ENCODE results near the gene INPP1.
A peak's percentile ranks its signal among the peaks of the same experiment; 100 is the strongest.

INPP1 gene

GRCh38 chr2:190387422-190387821 is 44.0 kb downstream of the INPP1 start:
- no CpG with 5 or more reads among the region's 3 CpGs for WGBS (ENCODE audit: insufficient coverage)
- Histone ChIP-seq H3K27me3 (replicated peaks in 2 of 5; ENCODE audit: control insufficient read depth in 4 of 5, insufficient read depth in 5 of 5, low read length in 4 of 5) (no peaks in the 10 kb centered on the region), H3K36me3 (ENCODE audit: control insufficient read depth in 4 of 4, insufficient read depth in 4 of 4, low read length in 3 of 4) (no peaks in the 10 kb centered on the region), H3K4me3 (ENCODE audit: control insufficient read depth in 1 of 7, extremely low read depth in 1 of 7, insufficient read depth in 4 of 7, low read depth in 2 of 7, low read length in 6 of 7) (no peak overlapping the region), H3K4me1 (ENCODE audit: control extremely low read depth in 1 of 4, control insufficient read depth in 4 of 4, insufficient read depth in 4 of 4, low read length in 3 of 4) (no peaks in the 10 kb centered on the region), H3K9me3 (ENCODE audit: control extremely low read depth in 1 of 5, control insufficient read depth in 4 of 5, insufficient read depth in 2 of 5, low read depth in 1 of 5, low read length in 4 of 5) (no peaks in the 10 kb centered on the region), H3K27ac (ENCODE audit: insufficient read depth in 1 of 2, low read depth in 1 of 2, low read length in 2 of 2, poor library complexity in 1 of 2, severe bottlenecking in 2 of 2) (no peak overlapping the region)
- DNase-seq = no peak
- ChIA-PET POLR2A (no interaction called here), CTCF (interaction anchor here (0.8 to 1.7 kb wide), 2 partner anchors 9 to 15 kb away, joined by 3 to 5 read pairs; no protein-coding TSS in a partner anchor)

- WGBS (ENCODE audit: insufficient coverage) = no CpG with 5 or more reads among the region's 2 CpGs
- DNase-seq = no peak
- Histone ChIP-seq H3K4me1 (ENCODE audit: control extremely low read depth in 1 of 4, control insufficient read depth in 4 of 4, insufficient read depth in 4 of 4, low read length in 3 of 4) (no peaks in the 10 kb centered on the region), H3K36me3 (ENCODE audit: control insufficient read depth in 4 of 4, insufficient read depth in 4 of 4, low read length in 3 of 4) (no peaks in the 10 kb centered on the region), H3K27me3 (replicated peaks in 2 of 5; ENCODE audit: control insufficient read depth in 4 of 5, insufficient read depth in 5 of 5, low read length in 4 of 5) (no peaks in the 10 kb centered on the region), H3K9me3 (ENCODE audit: control extremely low read depth in 1 of 5, control insufficient read depth in 4 of 5, insufficient read depth in 2 of 5, low read depth in 1 of 5, low read length in 4 of 5) (no peaks in the 10 kb centered on the region), H3K4me3 (ENCODE audit: control insufficient read depth in 1 of 7, extremely low read depth in 1 of 7, insufficient read depth in 4 of 7, low read depth in 2 of 7, low read length in 6 of 7) (no peak overlapping the region), H3K27ac (ENCODE audit: insufficient read depth in 1 of 2, low read depth in 1 of 2, low read length in 2 of 2, poor library complexity in 1 of 2, severe bottlenecking in 2 of 2) (no peak overlapping the region)
- POLR2A ChIA-PET = interaction anchor here (0.6 kb wide), 1 partner anchor 19 kb away, joined by 3 read pairs; no protein-coding TSS in a partner anchor
- CTCF ChIA-PET = interaction anchor here (1.0 to 1.3 kb wide), 3 partner anchors 9 to 14 kb away, joined by 3 to 5 read pairs (median 4); no protein-coding TSS in a partner anchor
These were observed 52.9 kb downstream of the INPP1 start for GRCh38 chr2:190396271-190396670.

- H3K4me3 ChIP-seq (ENCODE audit: control insufficient read depth in 1 of 7, extremely low read depth in 1 of 7, insufficient read depth in 4 of 7, low read depth in 2 of 7, low read length in 6 of 7) = no peak overlapping the region
- H3K9me3 ChIP-seq (ENCODE audit: control extremely low read depth in 1 of 5, control insufficient read depth in 4 of 5, insufficient read depth in 2 of 5, low read depth in 1 of 5, low read length in 4 of 5) = peaks cover 0 to 2% (median 0%) of the 10 kb centered on the region in 5 experiments
- CTCF ChIA-PET = interaction anchor here (1.0 to 1.4 kb wide), 2 partner anchors 16 to 640 kb away, joined by 3 to 5 read pairs; partner anchors contain the start of gene OSGEPL1
- POLR2A ChIA-PET = interaction anchor here (0.6 kb wide), 1 partner anchor 169 kb away, joined by 3 read pairs; no protein-coding TSS in a partner anchor
- H3K27ac ChIP-seq (ENCODE audit: insufficient read depth in 1 of 2, low read depth in 1 of 2, low read length in 2 of 2, poor library complexity in 1 of 2, severe bottlenecking in 2 of 2) = no peak overlapping the region
- H3K4me1 ChIP-seq (ENCODE audit: control extremely low read depth in 1 of 4, control insufficient read depth in 4 of 4, insufficient read depth in 4 of 4, low read length in 3 of 4) = peaks cover 2 to 13% (median 10%) of the 10 kb centered on the region in 4 experiments
- no peak for DNase-seq
- no peaks in the 10 kb centered on the region for H3K27me3 ChIP-seq (replicated peaks in 2 of 5; ENCODE audit: control insufficient read depth in 4 of 5, insufficient read depth in 5 of 5, low read length in 4 of 5)
- peaks cover 0 to 2% (median 0%) of the 10 kb centered on the region in 4 experiments for H3K36me3 ChIP-seq (ENCODE audit: control insufficient read depth in 4 of 4, insufficient read depth in 4 of 4, low read length in 3 of 4)
- WGBS (ENCODE audit: insufficient coverage) = no CpG with 5 or more reads among the region's 5 CpGs
These were observed 59.7 kb downstream of the INPP1 start for GRCh38 chr2:190402986-190403603.

- CTCF ChIA-PET = interaction anchor here (1.4 kb wide), 1 partner anchor 641 kb away, joined by 5 read pairs; the partner anchor contains the start of gene OSGEPL1
These were observed 61.1 kb downstream of the INPP1 start for GRCh38 chr2:190404487-190404886.

GRCh38 chr2:190405070-190405469 is 61.7 kb downstream of the INPP1 start:
- ChIA-PET CTCF (no interaction called here), POLR2A (no interaction called here)
- Histone ChIP-seq H3K4me1 (ENCODE audit: control extremely low read depth in 1 of 4, control insufficient read depth in 4 of 4, insufficient read depth in 4 of 4, low read length in 3 of 4) (peaks cover 13 to 27% (median 22%) of the 10 kb centered on the region in 4 experiments), H3K27ac (ENCODE audit: insufficient read depth in 1 of 2, low read depth in 1 of 2, low read length in 2 of 2, poor library complexity in 1 of 2, severe bottlenecking in 2 of 2) (no peak overlapping the region), H3K9me3 (ENCODE audit: control extremely low read depth in 1 of 5, control insufficient read depth in 4 of 5, insufficient read depth in 2 of 5, low read depth in 1 of 5, low read length in 4 of 5) (peaks cover 0 to 2% (median 0%) of the 10 kb centered on the region in 5 experiments), H3K4me3 (ENCODE audit: control insufficient read depth in 1 of 7, extremely low read depth in 1 of 7, insufficient read depth in 4 of 7, low read depth in 2 of 7, low read length in 6 of 7) (no peak overlapping the region), H3K27me3 (replicated peaks in 2 of 5; ENCODE audit: control insufficient read depth in 4 of 5, insufficient read depth in 5 of 5, low read length in 4 of 5) (no peaks in the 10 kb centered on the region), H3K36me3 (ENCODE audit: control insufficient read depth in 4 of 4, insufficient read depth in 4 of 4, low read length in 3 of 4) (peaks cover 0 to 2% (median 0%) of the 10 kb centered on the region in 4 experiments)
- 100% methylated on average over 3 of the region's 3 CpGs for WGBS (ENCODE audit: insufficient coverage)
- DNase-seq = no peak

More at GRCh38 chr2:190404487-190404886, 61.1 kb downstream of the INPP1 start:
- Histone ChIP-seq H3K27ac (ENCODE audit: insufficient read depth in 1 of 2, low read depth in 1 of 2, low read length in 2 of 2, poor library complexity in 1 of 2, severe bottlenecking in 2 of 2) (no peak overlapping the region), H3K36me3 (ENCODE audit: control insufficient read depth in 4 of 4, insufficient read depth in 4 of 4, low read length in 3 of 4) (peaks cover 0 to 2% (median 0%) of the 10 kb centered on the region in 4 experiments), H3K9me3 (ENCODE audit: control extremely low read depth in 1 of 5, control insufficient read depth in 4 of 5, insufficient read depth in 2 of 5, low read depth in 1 of 5, low read length in 4 of 5) (peaks cover 0 to 2% (median 0%) of the 10 kb centered on the region in 5 experiments), H3K4me3 (ENCODE audit: control insufficient read depth in 1 of 7, extremely low read depth in 1 of 7, insufficient read depth in 4 of 7, low read depth in 2 of 7, low read length in 6 of 7) (no peak overlapping the region), H3K27me3 (replicated peaks in 2 of 5; ENCODE audit: control insufficient read depth in 4 of 5, insufficient read depth in 5 of 5, low read length in 4 of 5) (no peaks in the 10 kb centered on the region), H3K4me1 (ENCODE audit: control extremely low read depth in 1 of 4, control insufficient read depth in 4 of 4, insufficient read depth in 4 of 4, low read length in 3 of 4) (peaks cover 9 to 21% (median 16%) of the 10 kb centered on the region in 4 experiments)
- peak in 2 of 3 donors; percentile 61 for DNase-seq
- POLR2A ChIA-PET = no interaction called here

- no peak overlapping the region for H3K27ac ChIP-seq (ENCODE audit: insufficient read depth in 1 of 2, low read depth in 1 of 2, low read length in 2 of 2, poor library complexity in 1 of 2, severe bottlenecking in 2 of 2)
These were observed 62.6 kb downstream of the INPP1 start for GRCh38 chr2:190405995-190406394.

GRCh38 chr2:190406805-190407204 is 63.4 kb downstream of the INPP1 start:
- ChIA-PET POLR2A (interaction anchor here (1.1 to 1.2 kb wide), 4 partner anchors 26 to 63 kb away, joined by 3 to 7 read pairs (median 4); no protein-coding TSS in a partner anchor), CTCF (interaction anchor here (1.0 to 1.4 kb wide), 9 partner anchors 9 to 64 kb away, joined by 3 to 4 read pairs (median 3); no protein-coding TSS in a partner anchor)
- H3K36me3 ChIP-seq (ENCODE audit: control insufficient read depth in 4 of 4, insufficient read depth in 4 of 4, low read length in 3 of 4) = peaks cover 0 to 2% (median 0%) of the 10 kb centered on the region in 4 experiments
- peaks cover 0 to 2% (median 0%) of the 10 kb centered on the region in 5 experiments for H3K9me3 ChIP-seq (ENCODE audit: control extremely low read depth in 1 of 5, control insufficient read depth in 4 of 5, insufficient read depth in 2 of 5, low read depth in 1 of 5, low read length in 4 of 5)
- H3K27ac ChIP-seq (ENCODE audit: insufficient read depth in 1 of 2, low read depth in 1 of 2, low read length in 2 of 2, poor library complexity in 1 of 2, severe bottlenecking in 2 of 2) = peak overlapping the region; percentile 74 to 96
- DNase-seq = no peak
- peak overlapping the region in 1 of 7 experiments; percentile 91 for H3K4me3 ChIP-seq (ENCODE audit: control insufficient read depth in 1 of 7, extremely low read depth in 1 of 7, insufficient read depth in 4 of 7, low read depth in 2 of 7, low read length in 6 of 7)
- H3K4me1 ChIP-seq (ENCODE audit: control extremely low read depth in 1 of 4, control insufficient read depth in 4 of 4, insufficient read depth in 4 of 4, low read length in 3 of 4) = peaks cover 13 to 43% (median 33%) of the 10 kb centered on the region in 4 experiments
- H3K27me3 ChIP-seq (replicated peaks in 2 of 5; ENCODE audit: control insufficient read depth in 4 of 5, insufficient read depth in 5 of 5, low read length in 4 of 5) = no peaks in the 10 kb centered on the region
- 86% methylated on average over 4 of the region's 4 CpGs for WGBS (ENCODE audit: insufficient coverage)

More at GRCh38 chr2:190405995-190406394, 62.6 kb downstream of the INPP1 start:
- no peak for DNase-seq
- CTCF ChIA-PET = interaction anchor here (1.1 to 1.4 kb wide), 2 partner anchors 25 to 64 kb away, joined by 3 to 4 read pairs; no protein-coding TSS in a partner anchor
- H3K36me3 ChIP-seq (ENCODE audit: control insufficient read depth in 4 of 4, insufficient read depth in 4 of 4, low read length in 3 of 4) = peaks cover 0 to 2% (median 0%) of the 10 kb centered on the region in 4 experiments
- H3K9me3 ChIP-seq (ENCODE audit: control extremely low read depth in 1 of 5, control insufficient read depth in 4 of 5, insufficient read depth in 2 of 5, low read depth in 1 of 5, low read length in 4 of 5) = peaks cover 0 to 2% (median 0%) of the 10 kb centered on the region in 5 experiments
- H3K4me1 ChIP-seq (ENCODE audit: control extremely low read depth in 1 of 4, control insufficient read depth in 4 of 4, insufficient read depth in 4 of 4, low read length in 3 of 4) = peaks cover 13 to 35% (median 30%) of the 10 kb centered on the region in 4 experiments
- H3K4me3 ChIP-seq (ENCODE audit: control insufficient read depth in 1 of 7, extremely low read depth in 1 of 7, insufficient read depth in 4 of 7, low read depth in 2 of 7, low read length in 6 of 7) = no peak overlapping the region
- H3K27me3 ChIP-seq (replicated peaks in 2 of 5; ENCODE audit: control insufficient read depth in 4 of 5, insufficient read depth in 5 of 5, low read length in 4 of 5) = no peaks in the 10 kb centered on the region
- no CpG with 5 or more reads among the region's 3 CpGs for WGBS (ENCODE audit: insufficient coverage)
- POLR2A ChIA-PET = no interaction called here

Data from common myeloid progenitor, CD34-positive (primary cell).